ENCODE results near the gene TOPAZ1. TPM values are rescaled to one million over a fixed set of nuclear protein-coding genes. Genes with fewer than 3 reads are reported as not detected.

Gene TOPAZ1
- total RNA-seq, 4 donors from 2014 or later = 0.28 TPM; not detected in 3

- Histone ChIP-seq H3K9me3 (no peaks in the 10 kb centered on the region), H3K4me3 (no peak overlapping the region), H3K4me1 (no peaks in the 10 kb centered on the region), H3K27me3 (no peaks in the 10 kb centered on the region), H3K36me3 (no peaks in the 10 kb centered on the region), H3K27ac (no peak overlapping the region)
- DNase-seq = no peak
- intact Hi-C loops (cut with DNase I; ENCODE audit: low total_unique reads) = no loop called here
- TF ChIP-seq CTCF (IDR thresholded peaks at IDR 0.05) (no peak), POLR2A (IDR thresholded peaks at IDR 0.05) (no peak)
These were observed 22.5 kb downstream of the TOPAZ1 start for GRCh38 chr3:44264146-44264545.

GRCh38 chr3:44265815-44266214, 24.1 kb downstream of the TOPAZ1 start:
- intact Hi-C loops (cut with DNase I; ENCODE audit: low total_unique reads) = no loop called here
- Histone ChIP-seq H3K4me1 (no peaks in the 10 kb centered on the region), H3K9me3 (no peaks in the 10 kb centered on the region), H3K27me3 (no peaks in the 10 kb centered on the region), H3K36me3 (no peaks in the 10 kb centered on the region), H3K4me3 (no peak overlapping the region), H3K27ac (no peak overlapping the region)
- TF ChIP-seq POLR2A (IDR thresholded peaks at IDR 0.05) (no peak), CTCF (IDR thresholded peaks at IDR 0.05) (no peak)
- DNase-seq = no peak

- no peaks in the 10 kb centered on the region for H3K27me3 ChIP-seq
- H3K27ac ChIP-seq = no peak overlapping the region
- no peak for DNase-seq
- no peaks in the 10 kb centered on the region for H3K36me3 ChIP-seq
- intact Hi-C loops (cut with DNase I; ENCODE audit: low total_unique reads) = no loop called here
- TF ChIP-seq CTCF (IDR thresholded peaks at IDR 0.05) (no peak), POLR2A (IDR thresholded peaks at IDR 0.05) (no peak)
- H3K9me3 ChIP-seq = no peaks in the 10 kb centered on the region
- no peaks in the 10 kb centered on the region for H3K4me1 ChIP-seq
- no peak overlapping the region for H3K4me3 ChIP-seq
These were observed 30.5 kb downstream of the TOPAZ1 start for GRCh38 chr3:44272191-44272590.

GRCh38 chr3:44277925-44278324, 36.2 kb downstream of the TOPAZ1 start:
- no peak overlapping the region for H3K4me3 ChIP-seq
- no peak for DNase-seq
- no peaks in the 10 kb centered on the region for H3K27me3 ChIP-seq
- intact Hi-C loops (cut with DNase I; ENCODE audit: low total_unique reads) = no loop called here
- TF ChIP-seq CTCF (IDR thresholded peaks at IDR 0.05) (no peak), POLR2A (IDR thresholded peaks at IDR 0.05) (no peak)
- H3K4me1 ChIP-seq = no peaks in the 10 kb centered on the region
- no peaks in the 10 kb centered on the region for H3K36me3 ChIP-seq
- no peaks in the 10 kb centered on the region for H3K9me3 ChIP-seq
- H3K27ac ChIP-seq = no peak overlapping the region

- Histone ChIP-seq H3K27ac (no peak overlapping the region), H3K9me3 (no peaks in the 10 kb centered on the region), H3K27me3 (no peaks in the 10 kb centered on the region), H3K36me3 (no peaks in the 10 kb centered on the region), H3K4me3 (no peak overlapping the region), H3K4me1 (no peaks in the 10 kb centered on the region)
- no peak for DNase-seq
- intact Hi-C loops (cut with DNase I; ENCODE audit: low total_unique reads) = no loop called here
- TF ChIP-seq POLR2A (IDR thresholded peaks at IDR 0.05) (no peak), CTCF (IDR thresholded peaks at IDR 0.05) (no peak)
These were observed 38.4 kb downstream of the TOPAZ1 start for GRCh38 chr3:44280077-44280476.
